B cell (primary cell): ENCODE measurements around the gene TES.

Source experiments
- CTCF ChIP-seq: fragments of 200-600 bp; IDR thresholded peaks from one replicate; pipeline ENCODE4 v1.8.0; 2022; ENCODE audit warnings: antibody characterized with exemption, mild to moderate bottlenecking
- EZH2 ChIP-seq: IDR thresholded peaks from 2 replicates; pipeline ENCODE4 v1.6.1; 2012; ENCODE audit warnings: borderline replicate concordance, low read depth, mild to moderate bottlenecking, moderate library complexity, low read length; ENCODE audit not compliant: insufficient read depth, poor library complexity, severe bottlenecking

- no peak for TF ChIP-seq CTCF
- no peak for TF ChIP-seq EZH2
These were observed 22.9 kb upstream of the TES start for GRCh38 chr7:116187400-116187799.
